Upper lobe of left lung (tissue), 4 donors: ENCODE measurements around the gene AJAP1.

ENCODE experiments used
- CTCF ChIP-seq, 6 experiments: fragments of 450-650 bp in 4 of 6; fragments of 200-600 bp in 2 of 6; sonication (generic) in 2 of 6; IDR thresholded peaks; one replicate each; pipeline ENCODE4 v1.5.1; 2016 to 2019; ENCODE audit warnings: antibody characterized with exemption in 6 of 6
- EP300 ChIP-seq, 4 donors: sonication (generic); formaldehyde crosslinking; IDR thresholded peaks; one replicate each; pipeline ENCODE4 v1.5.1; 2017; ENCODE audit warnings: antibody characterized with exemption in 4 of 4, control low read depth in 2 of 4
- POLR2AphosphoS5 ChIP-seq, 2 donors: sonication (generic); formaldehyde crosslinking; IDR thresholded peaks; one replicate each; pipeline ENCODE4 v1.5.1; 2017; ENCODE audit warnings: antibody characterized with exemption in 2 of 2

GRCh38 chr1:4724001-4724400, 69.6 kb downstream of the AJAP1 start:
- TF ChIP-seq CTCF (IDR thresholded peaks at IDR 0.05) (no peak), POLR2AphosphoS5 (IDR thresholded peaks at IDR 0.05) (no peak), EP300 (IDR thresholded peaks at IDR 0.05) (no peak)
